Sigmoid colon (tissue), 4 donors: ENCODE data around the gene INF2.

Source experiments
- POLR2AphosphoS5 ChIP-seq, 4 donors: sonication (generic); formaldehyde crosslinking; IDR thresholded peaks; one replicate each; pipeline ENCODE4 v1.6.1; 2017; ENCODE audit warnings: antibody characterized with exemption in 4 of 4
- TF ChIP-seq, protein P1 (sequence below), 4 experiments: fragments of 450-650 bp in 3 of 4; fragments of 200-600 bp in 1 of 4; IDR thresholded peaks; one replicate each; pipeline ENCODE4 v1.5.1; 2016 to 2019; ENCODE audit warnings: antibody characterized with exemption in 4 of 4, mild to moderate bottlenecking in 3 of 4, moderate library complexity in 2 of 4

DNA sequence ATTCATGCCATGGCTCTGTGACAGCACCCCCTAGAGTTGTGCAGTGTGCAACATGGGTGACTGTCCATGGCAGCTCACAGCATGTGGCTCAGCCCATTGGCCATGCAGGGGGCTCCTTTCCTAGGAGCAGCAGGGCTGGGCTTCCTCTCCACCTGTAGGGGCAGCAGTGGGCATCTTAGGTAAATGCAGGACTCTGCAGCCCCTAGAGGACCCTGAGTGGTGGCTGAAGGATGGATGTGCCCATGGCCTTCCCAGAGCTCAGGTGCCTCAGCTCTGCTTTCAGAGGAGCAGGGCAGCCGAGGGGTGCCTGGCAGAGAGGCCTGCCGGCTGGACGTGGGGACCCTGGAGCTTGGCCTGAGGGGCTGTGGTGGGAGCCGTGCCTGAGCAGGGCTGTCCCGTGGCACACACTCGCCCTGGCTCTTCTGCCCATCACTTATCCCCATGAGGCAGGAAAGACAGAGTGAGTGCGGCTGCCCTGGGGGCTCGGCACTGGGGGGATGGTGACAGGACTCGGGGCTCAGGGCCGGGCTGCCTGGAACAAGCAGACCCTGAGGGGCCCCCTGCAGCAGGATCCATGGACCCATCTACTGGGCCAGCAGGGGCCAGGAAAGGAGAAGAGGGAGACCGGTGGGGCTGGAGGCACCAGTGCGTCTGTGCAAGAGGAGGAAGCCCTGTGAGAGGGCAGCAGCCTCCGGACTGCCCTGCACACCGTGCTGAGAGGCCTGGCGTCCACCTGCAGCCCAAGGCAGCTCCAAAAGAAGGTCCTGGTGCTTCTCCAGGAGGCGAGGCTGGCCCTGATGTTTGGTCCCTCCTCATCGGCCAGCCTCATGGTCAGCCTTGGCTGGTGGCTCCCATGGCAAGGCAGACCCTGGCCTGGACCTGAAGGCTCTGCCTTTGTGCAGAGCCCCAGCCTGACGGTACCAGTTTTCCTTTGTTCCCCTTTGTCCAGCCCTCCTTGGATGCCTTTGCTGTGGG lies 42.2 kb downstream of the INF2 start:
- TF ChIP-seq, protein P1, sequence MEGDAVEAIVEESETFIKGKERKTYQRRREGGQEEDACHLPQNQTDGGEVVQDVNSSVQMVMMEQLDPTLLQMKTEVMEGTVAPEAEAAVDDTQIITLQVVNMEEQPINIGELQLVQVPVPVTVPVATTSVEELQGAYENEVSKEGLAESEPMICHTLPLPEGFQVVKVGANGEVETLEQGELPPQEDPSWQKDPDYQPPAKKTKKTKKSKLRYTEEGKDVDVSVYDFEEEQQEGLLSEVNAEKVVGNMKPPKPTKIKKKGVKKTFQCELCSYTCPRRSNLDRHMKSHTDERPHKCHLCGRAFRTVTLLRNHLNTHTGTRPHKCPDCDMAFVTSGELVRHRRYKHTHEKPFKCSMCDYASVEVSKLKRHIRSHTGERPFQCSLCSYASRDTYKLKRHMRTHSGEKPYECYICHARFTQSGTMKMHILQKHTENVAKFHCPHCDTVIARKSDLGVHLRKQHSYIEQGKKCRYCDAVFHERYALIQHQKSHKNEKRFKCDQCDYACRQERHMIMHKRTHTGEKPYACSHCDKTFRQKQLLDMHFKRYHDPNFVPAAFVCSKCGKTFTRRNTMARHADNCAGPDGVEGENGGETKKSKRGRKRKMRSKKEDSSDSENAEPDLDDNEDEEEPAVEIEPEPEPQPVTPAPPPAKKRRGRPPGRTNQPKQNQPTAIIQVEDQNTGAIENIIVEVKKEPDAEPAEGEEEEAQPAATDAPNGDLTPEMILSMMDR (IDR thresholded peaks at IDR 0.05), result no peak
- no peak for TF ChIP-seq POLR2AphosphoS5 (IDR thresholded peaks at IDR 0.05)
